WERI-Rb-1 (cell line): ENCODE measurements around the gene ZNF665.

Experiments used
- DNase-seq: peaks from one replicate; pipeline ENCODE4 v3.0.0-alpha.2; 2020
- H3K27ac ChIP-seq: fragments of 250-450 bp; sonication (Bioruptor Pico); 2 replicates; pipeline ENCODE4 v1.5.1; 2020; ENCODE audit warnings: mild to moderate bottlenecking, moderate library complexity
- H3K27me3 ChIP-seq: fragments of 250-450 bp; sonication (Bioruptor Pico); 2 replicates; pipeline ENCODE4 v1.5.1; 2021; ENCODE audit warnings: mild to moderate bottlenecking, low read depth, moderate library complexity; ENCODE audit not compliant: insufficient read depth, severe bottlenecking
- H3K36me3 ChIP-seq: fragments of 250-450 bp; sonication (Bioruptor Pico); 2 replicates; pipeline ENCODE4 v1.5.1; 2020; ENCODE audit warnings: mild to moderate bottlenecking, moderate library complexity
- H3K4me3 ChIP-seq: 2 replicates; pipeline ENCODE4 v1.5.1; 2011; ENCODE audit warnings: low read depth, mild to moderate bottlenecking, control low read depth, low read length
- H3K9me3 ChIP-seq: fragments of 250-450 bp; sonication (Bioruptor Pico); 2 replicates; pipeline ENCODE4 v1.5.1; 2021; ENCODE audit warnings: mild to moderate bottlenecking, moderate library complexity; ENCODE audit not compliant: severe bottlenecking
- TF ChIP-seq, protein P1 (sequence below): IDR thresholded peaks from 2 replicates; pipeline ENCODE4 v1.5.1; 2011; ENCODE audit warnings: low read depth, mild to moderate bottlenecking, control low read depth, inconsistent platforms, low read length

ZNF665 gene

GRCh38 chr19:53161123-53161522 lies 32.0 kb downstream of the ZNF665 start:
- no peaks in the 10 kb centered on the region for H3K27me3 ChIP-seq
- no peak for DNase-seq
- no peak overlapping the region for H3K27ac ChIP-seq
- peaks cover 6% of the 10 kb centered on the region for H3K9me3 ChIP-seq
- H3K4me3 ChIP-seq, result no peak overlapping the region
- TF ChIP-seq, protein P1, sequence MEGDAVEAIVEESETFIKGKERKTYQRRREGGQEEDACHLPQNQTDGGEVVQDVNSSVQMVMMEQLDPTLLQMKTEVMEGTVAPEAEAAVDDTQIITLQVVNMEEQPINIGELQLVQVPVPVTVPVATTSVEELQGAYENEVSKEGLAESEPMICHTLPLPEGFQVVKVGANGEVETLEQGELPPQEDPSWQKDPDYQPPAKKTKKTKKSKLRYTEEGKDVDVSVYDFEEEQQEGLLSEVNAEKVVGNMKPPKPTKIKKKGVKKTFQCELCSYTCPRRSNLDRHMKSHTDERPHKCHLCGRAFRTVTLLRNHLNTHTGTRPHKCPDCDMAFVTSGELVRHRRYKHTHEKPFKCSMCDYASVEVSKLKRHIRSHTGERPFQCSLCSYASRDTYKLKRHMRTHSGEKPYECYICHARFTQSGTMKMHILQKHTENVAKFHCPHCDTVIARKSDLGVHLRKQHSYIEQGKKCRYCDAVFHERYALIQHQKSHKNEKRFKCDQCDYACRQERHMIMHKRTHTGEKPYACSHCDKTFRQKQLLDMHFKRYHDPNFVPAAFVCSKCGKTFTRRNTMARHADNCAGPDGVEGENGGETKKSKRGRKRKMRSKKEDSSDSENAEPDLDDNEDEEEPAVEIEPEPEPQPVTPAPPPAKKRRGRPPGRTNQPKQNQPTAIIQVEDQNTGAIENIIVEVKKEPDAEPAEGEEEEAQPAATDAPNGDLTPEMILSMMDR, result no peak
- peaks cover 4% of the 10 kb centered on the region; the same call in 1 of the 2 replicates for H3K36me3 ChIP-seq

GRCh38 chr19:53160350-53160749 lies 32.8 kb downstream of the ZNF665 start:
- H3K4me3 ChIP-seq, result no peak overlapping the region
- peaks cover 6% of the 10 kb centered on the region for H3K9me3 ChIP-seq
- no peak for DNase-seq
- peaks cover 6% of the 10 kb centered on the region for H3K36me3 ChIP-seq
- TF ChIP-seq, protein P1, result no peak
- H3K27me3 ChIP-seq, result no peaks in the 10 kb centered on the region
- H3K27ac ChIP-seq, result no peak overlapping the region

DNA sequence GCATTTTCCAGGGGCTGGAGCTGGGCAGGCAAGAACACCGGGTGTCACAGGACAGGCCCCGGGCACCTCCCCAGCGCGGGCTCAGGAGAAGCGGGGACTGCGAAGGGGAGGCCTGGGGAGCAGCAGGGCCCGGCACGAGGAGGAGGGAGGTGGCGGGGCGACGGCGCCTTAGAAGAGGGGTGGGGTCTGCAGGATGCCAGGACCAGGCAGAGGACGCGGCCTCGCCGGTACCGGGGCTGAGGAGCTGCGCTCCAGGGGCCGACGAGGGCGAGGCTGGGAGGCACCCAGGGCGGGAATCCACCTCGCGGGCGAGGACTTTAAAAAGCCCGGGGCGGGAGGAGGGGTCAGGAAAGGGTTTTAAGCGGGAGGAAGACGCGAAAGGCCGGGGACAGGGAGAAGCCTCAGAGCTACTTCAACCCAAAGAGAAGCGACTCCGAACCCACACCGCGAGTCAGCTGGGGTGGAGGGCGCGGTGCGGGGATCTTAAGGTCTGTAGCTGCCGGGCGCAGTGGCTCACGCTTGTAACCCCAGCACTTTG lies 35.0 kb downstream of the ZNF665 start:
- peaks cover 4% of the 10 kb centered on the region for H3K9me3 ChIP-seq
- H3K4me3 ChIP-seq, result peak overlapping the region; percentile 58
- peak overlapping the region; percentile 83 for H3K27ac ChIP-seq

DNA sequence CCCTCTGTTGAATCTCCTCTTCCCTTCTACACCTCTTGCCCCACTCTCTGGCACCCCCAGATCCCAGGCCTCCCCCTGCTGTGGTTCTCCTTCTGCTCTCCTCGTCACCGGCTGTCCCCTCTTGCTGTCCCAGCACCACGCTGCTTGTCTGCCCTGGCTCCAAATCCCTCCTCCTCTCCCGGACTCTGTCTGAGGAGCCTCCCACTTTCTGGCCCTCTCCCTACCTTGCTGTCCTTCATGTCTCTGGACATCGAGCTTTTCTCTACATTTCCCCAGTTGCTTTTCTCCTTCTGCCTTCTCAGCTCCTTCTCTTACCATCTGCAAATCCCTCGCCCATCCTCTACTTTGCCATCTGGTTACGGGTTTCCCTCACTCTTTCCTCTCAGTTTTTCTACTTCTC lies 35.5 kb downstream of the ZNF665 start:
- Histone ChIP-seq H3K27me3 (no peaks in the 10 kb centered on the region), H3K27ac (peak overlapping the region; percentile 83), H3K4me3 (peak overlapping the region; percentile 58), H3K36me3 (peaks cover 14% of the 10 kb centered on the region), H3K9me3 (peaks cover 2% of the 10 kb centered on the region)
- peak; percentile 61 for DNase-seq
- TF ChIP-seq, protein P1, result no peak

More for the DNA sequence above, 35.0 kb downstream of the ZNF665 start:
- TF ChIP-seq, protein P1, result no peak
- Histone ChIP-seq H3K27me3 (no peaks in the 10 kb centered on the region), H3K36me3 (peaks cover 13% of the 10 kb centered on the region)
- peak; percentile 48 for DNase-seq

- H3K4me3 ChIP-seq, result no peak overlapping the region
- TF ChIP-seq, protein P1, result no peak
- no peaks in the 10 kb centered on the region for H3K27me3 ChIP-seq
- H3K9me3 ChIP-seq, result peaks cover 2% of the 10 kb centered on the region
- H3K36me3 ChIP-seq, result peaks cover 20% of the 10 kb centered on the region
- no peak for DNase-seq
- no peak overlapping the region for H3K27ac ChIP-seq
Measured at GRCh38 chr19:53156850-53157249, 36.3 kb downstream of the ZNF665 start.

DNA sequence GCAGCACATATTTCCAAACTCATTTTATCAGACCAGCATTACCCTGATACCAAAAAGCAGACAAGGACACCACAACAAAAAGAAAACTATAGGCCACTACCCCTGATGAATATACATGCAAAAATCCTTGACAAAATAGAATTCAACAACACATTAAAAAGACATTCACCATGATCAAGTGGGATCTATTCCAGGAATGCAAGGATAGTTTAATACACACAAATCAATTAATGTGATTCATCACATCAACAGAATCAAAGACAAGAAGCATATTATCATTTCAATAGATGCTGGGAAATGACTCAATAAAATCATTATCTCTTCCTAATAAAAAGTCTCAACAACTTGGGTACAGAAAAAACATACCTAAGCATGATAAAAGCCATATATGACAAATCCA lies 45.5 kb downstream of the ZNF665 start:
- Histone ChIP-seq H3K36me3 (peaks cover 81% of the 10 kb centered on the region), H3K9me3 (peaks cover 16% of the 10 kb centered on the region), H3K27me3 (no peaks in the 10 kb centered on the region), H3K27ac (no peak overlapping the region), H3K4me3 (no peak overlapping the region)
- no peak for DNase-seq
- TF ChIP-seq, protein P1, result no peak
